Fibroblast of skin of abdomen (primary cell): Measurements from ENCODE around the gene MTRF1L. TPM values are rescaled to one million over a fixed set of nuclear protein-coding genes. Genes with fewer than 3 reads are reported as not detected.

Experiments
- DNase-seq: peaks from one replicate; pipeline ENCODE4 v3.0.0-alpha.2; 2013
- polyA plus RNA-seq, 2 experiments: library from polyadenylated mRNA; unstranded; fragments of 120-200 nt; gene quantifications; one replicate each; pipeline ENCODE4 v1.2.1, GENCODE V29; 2013; ENCODE audit not compliant: insufficient read length in 2 of 2

The MTRF1L gene, protein sequence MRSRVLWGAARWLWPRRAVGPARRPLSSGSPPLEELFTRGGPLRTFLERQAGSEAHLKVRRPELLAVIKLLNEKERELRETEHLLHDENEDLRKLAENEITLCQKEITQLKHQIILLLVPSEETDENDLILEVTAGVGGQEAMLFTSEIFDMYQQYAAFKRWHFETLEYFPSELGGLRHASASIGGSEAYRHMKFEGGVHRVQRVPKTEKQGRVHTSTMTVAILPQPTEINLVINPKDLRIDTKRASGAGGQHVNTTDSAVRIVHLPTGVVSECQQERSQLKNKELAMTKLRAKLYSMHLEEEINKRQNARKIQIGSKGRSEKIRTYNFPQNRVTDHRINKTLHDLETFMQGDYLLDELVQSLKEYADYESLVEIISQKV
- polyA plus RNA-seq (2013, experiment 1 of 2; ENCODE audit: insufficient read length), result 12.2 TPM
- polyA plus RNA-seq (2013, experiment 2 of 2; ENCODE audit: insufficient read length), result 13.8 TPM

- peak; percentile 96 for DNase-seq
Observed at GRCh38 chr6:153002613-153003365, at the start of gene MTRF1L. Gene MTRF1L, minus strand, starts transcription at chr6:153002709. Its CDS starts 24 bp downstream, at chr6:153002685.

DNA sequence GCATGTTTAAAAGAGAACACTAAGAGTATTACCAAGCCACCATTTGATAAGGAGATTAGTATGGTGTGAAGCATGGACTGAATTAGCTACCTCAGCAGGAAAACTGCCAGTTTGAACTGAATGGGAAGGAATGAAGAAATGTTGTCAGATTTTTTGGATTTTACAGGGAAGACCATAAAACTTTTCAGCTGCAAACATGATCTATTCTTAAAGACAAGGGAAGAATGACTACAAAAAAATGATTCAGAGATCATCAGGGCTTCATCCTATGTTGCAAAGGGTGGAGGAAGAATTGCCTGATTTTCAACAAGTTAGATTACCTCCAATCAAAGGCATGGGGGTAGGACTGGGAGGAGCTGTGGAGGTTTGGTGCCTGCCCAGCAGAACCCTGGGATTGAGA lies 49.3 kb upstream of the MTRF1L start:
- DNase-seq, result peak; percentile 18

- DNase-seq, result no peak
Observed at GRCh38 chr6:153048631-153049030, 46.1 kb upstream of the MTRF1L start.

GRCh38 chr6:153047386-153047785 lies 44.9 kb upstream of the MTRF1L start:
- DNase-seq, result no peak

- no peak for DNase-seq
Observed at GRCh38 chr6:153045271-153045670, 42.8 kb upstream of the MTRF1L start.

DNA sequence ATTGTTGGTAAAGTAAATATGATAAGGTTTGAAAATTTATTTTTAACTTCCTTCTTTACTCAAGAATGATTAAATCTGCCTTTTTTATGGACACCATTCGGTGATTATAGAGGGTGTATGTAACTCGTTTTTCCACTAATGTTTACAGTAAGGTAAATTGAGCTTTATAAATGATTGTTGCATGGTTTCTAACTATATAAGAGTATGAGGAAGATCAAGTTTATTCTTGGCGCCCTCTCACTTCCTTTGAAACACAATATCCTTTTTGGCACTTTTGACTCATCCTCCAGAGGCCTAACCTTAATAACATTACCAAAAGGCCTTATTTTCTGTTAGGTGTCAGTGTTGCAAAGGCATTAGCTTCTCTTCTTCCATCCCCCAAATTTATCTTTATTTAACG lies 41.8 kb upstream of the MTRF1L start:
- DNase-seq, result no peak

- no peak for DNase-seq
Observed at GRCh38 chr6:153043719-153044118, 41.2 kb upstream of the MTRF1L start.

GRCh38 chr6:153038378-153039057 lies 36.0 kb upstream of the MTRF1L start:
- peak; percentile 20 for DNase-seq

DNA sequence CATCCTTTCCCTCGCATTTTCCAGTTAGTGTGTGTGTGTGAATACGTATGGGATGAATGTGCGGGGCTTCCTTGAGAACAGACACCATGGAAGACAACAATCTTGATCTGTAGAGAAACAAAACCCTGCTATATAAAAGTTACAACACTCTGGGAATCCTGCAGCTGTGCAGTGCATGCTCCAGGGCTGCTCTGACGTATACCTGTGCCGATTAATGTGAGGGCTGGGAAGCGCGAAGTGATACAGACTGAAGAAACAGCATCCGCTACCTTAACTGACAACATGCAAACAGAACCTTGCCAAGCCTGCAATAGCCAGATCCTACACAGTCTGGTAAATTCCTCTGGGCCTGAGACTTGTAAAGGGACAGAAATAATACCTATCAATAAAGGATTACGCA lies 31.6 kb upstream of the MTRF1L start:
- no peak for DNase-seq

GRCh38 chr6:153032255-153032882 lies 29.9 kb upstream of the MTRF1L start:
- peak; percentile 58 for DNase-seq

GRCh38 chr6:153031335-153031955 lies 28.9 kb upstream of the MTRF1L start:
- no peak for DNase-seq

GRCh38 chr6:153028963-153029362 lies 26.5 kb upstream of the MTRF1L start:
- no peak for DNase-seq

DNA sequence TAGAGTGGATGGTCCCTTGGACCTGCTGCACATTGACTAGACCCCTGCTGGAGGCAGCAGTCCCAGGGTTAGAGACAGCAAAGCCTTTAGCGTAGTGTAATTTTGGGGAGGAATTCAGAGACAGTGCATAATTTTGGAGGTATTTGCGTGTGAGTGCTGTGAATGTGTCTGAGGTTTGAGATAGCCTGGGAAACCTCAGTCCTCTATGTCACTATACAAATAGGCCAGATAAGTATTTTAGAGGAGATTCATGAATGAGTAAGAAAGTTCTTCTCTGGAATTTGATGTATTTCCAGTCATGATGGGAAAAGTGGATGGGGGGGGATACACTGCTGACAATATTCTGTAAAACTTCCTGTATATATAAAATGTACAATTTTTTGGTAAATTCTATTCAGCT lies 25.8 kb upstream of the MTRF1L start:
- DNase-seq, result peak; percentile 19

GRCh38 chr6:153027480-153027879 lies 25.0 kb upstream of the MTRF1L start:
- no peak for DNase-seq

DNA sequence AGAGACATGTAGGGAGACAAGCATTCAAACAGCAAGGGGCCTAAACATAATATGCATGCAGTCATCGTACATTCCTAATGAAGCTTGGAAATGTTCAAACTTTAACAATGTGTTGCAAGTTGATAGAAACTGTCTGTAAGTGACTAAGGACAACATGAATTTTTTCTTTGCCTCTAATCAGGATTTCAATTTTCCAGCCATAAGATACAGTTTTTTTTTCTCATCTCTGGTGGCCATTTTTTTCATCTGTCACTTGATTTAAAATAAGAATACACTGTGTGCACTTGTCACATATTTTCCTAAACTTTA lies 22.2 kb upstream of the MTRF1L start:
- DNase-seq, result no peak

GRCh38 chr6:153023977-153024708 lies 21.6 kb upstream of the MTRF1L start:
- peak; percentile 49 for DNase-seq

DNA sequence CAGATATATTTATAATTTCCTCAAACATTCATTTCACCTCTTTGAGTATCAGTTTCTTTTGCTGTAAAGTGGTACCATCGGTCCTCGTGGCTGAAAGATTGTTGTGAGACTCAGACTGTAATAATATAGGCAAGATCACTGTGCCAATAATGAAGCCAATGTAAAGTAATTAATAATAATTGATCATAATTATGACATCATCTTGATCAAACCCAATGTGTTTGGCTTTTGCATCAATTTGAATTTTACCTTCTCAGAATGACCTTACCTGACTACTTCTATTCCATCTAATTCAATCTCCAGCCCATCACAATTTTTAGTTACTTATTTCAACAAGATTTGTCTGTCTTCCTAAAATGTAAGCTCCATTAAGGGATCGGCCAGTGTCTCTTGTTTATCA lies 15.8 kb upstream of the MTRF1L start:
- DNase-seq, result no peak

GRCh38 chr6:153016846-153017245 lies 14.3 kb upstream of the MTRF1L start:
- DNase-seq, result no peak

DNA sequence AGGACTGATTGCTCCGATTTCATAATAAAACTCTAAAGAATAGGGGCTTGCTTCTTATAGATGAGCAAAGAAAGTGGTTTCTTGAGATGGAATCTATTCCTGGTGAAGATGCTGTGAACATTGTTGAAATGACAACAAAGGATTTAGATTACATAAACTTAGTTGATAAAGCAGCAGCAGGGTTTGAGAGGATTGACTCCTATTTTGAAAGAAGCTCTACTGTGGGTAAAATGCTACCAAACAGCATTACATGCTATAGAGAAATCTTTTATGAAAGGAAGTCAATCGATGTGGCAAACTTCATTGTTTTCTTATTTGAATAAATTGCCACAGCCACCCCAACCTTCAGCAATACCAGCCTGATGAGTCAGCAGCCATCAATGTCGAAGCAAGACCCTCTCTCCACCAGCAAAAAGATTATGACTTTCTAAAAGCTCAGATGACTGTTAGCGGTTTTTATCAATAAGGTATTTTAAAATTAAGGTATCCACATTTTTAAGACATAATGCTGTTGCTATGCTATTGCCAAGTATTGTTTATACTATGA lies 12.7 kb upstream of the MTRF1L start:
- DNase-seq, result peak; percentile 10

GRCh38 chr6:153013438-153013837 lies 10.9 kb upstream of the MTRF1L start:
- no peak for DNase-seq

GRCh38 chr6:153012856-153013255 lies 10.3 kb upstream of the MTRF1L start:
- DNase-seq, result no peak

- no peak for DNase-seq
Observed at GRCh38 chr6:153003366-153003690, 819 bp upstream of the MTRF1L start.
